Amniotic stem cell (primary cell): Measurements from ENCODE around the gene WNK4.

ENCODE experiments used
- DNase-seq: peaks from one replicate; lab custom pipeline; 2025; lab: John Stamatoyannopoulos, UW

WNK4 gene

DNA sequence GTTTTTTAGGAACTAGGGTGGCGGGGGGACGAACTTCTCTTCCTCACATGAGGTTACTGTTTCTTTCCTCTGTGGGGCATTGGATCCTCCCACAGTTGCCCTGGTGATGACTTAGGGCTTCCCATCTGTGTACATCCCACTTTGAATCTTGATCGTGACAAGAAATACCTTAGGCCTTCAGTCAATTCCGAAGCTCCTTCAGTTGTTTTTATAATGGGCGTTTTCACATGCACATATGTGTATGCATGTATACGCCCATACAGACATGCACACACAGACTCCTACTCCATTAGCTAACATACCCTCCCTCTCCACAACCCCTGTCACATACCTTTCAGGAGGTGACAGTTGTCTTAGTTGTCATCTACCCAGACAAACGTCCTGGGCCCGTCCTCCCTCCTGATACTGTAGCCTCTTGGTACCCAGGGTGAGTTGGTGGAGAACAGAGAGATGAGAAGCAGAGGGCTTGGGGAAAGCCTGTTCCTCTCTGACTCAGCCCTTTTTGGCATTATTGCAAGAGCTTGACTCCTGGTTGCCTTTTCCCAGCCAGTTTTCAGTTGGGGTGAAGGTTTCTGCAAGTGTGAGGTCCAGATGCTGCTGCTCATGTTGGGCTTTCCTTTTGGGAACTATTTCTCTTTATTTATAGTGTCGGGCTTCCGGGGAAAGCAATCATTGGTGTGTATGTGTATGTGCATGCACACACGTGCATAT is 61.7 kb downstream of the WNK4 start:
- no peak for DNase-seq

DNA sequence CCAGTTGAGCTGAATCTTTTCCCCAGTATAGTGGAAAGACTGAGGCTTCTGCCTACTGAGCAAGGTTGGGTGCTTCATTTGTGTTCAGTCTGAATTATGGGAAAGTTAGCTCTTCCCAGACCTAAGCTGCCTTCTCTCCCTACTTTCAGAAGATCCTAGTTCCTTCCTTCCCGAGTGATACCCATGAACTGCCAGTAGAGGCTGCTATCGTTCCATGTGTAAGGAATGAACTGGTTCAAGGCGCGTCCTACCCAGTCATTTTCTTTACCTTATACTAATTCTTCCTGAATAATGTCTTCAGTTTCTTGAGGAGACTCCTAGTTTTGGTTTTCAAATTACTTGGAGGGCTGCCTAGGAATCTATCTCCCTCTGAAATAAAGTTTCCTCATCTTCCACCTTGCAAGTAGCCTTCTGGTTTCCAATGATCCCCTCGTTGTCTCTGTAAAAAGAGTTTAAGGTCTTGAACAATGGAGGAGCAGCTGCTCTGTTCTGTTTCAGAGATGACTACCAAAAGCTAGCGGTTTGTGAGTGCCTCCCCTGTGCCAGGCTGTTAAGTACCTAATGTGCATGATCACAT is 63.0 kb downstream of the WNK4 start:
- peak; percentile 4 for DNase-seq

- DNase-seq, result no peak
Observed at GRCh38 chr17:42844271-42844670, 63.9 kb downstream of the WNK4 start, which contains the start of gene AOC2. TSS of gene AOC2 (plus strand) at chr17:42844580. CDS start at chr17:42844627, 47 bp downstream.

DNA sequence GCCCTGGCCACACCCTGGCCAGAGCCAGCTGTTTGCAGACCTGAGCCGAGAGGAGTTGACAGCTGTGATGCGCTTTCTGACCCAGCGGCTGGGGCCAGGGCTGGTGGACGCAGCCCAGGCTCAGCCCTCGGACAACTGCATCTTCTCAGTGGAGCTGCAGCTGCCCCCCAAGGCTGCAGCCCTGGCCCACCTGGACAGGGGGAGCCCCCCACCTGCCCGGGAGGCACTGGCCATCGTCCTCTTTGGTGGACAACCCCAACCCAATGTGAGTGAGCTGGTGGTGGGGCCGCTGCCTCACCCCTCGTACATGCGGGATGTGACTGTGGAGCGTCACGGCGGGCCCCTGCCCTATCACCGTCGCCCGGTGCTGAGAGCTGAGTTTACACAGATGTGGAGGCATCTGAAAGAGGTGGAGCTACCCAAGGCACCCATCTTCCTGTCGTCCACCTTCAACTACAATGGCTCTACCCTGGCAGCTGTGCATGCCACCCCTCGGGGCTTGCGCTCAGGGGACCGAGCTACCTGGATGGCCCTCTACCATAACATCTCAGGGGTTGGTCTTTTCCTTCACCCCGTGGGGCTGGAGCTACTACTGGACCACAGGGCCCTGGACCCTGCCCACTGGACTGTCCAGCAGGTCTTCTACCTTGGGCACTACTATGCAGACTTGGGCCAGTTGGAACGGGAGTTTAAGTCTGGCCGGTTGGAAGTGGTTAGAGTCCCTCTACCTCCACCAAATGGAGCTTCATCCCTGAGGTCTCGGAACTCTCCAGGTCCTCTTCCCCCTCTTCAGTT is 64.5 kb downstream of the WNK4 start:
- DNase-seq, result no peak

DNA sequence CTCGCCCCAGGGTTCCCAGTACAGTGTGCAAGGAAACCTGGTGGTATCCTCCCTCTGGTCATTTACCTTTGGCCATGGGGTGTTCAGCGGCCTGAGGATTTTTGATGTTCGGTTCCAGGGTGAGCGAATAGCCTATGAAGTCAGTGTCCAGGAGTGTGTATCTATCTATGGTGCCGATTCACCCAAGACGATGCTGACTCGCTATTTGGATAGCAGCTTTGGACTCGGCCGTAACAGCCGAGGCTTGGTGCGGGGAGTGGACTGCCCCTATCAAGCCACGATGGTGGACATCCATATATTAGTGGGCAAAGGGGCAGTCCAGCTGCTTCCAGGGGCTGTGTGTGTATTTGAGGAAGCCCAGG is 65.1 kb downstream of the WNK4 start:
- DNase-seq, result no peak

GRCh38 chr17:42845918-42846593 is 65.6 kb downstream of the WNK4 start:
- no peak for DNase-seq
